Skin of body (tissue), 3 donors: Measurements from ENCODE around the gene APBB3. TPM values are rescaled to one million over a fixed set of nuclear protein-coding genes. Genes with fewer than 3 reads are reported as not detected.
A peak's percentile ranks its signal among the peaks of the same experiment; 100 is the strongest.

ENCODE experiments used
- DNase-seq: peaks from one replicate; lab custom pipeline; 2025; lab: John Stamatoyannopoulos, UW
- small RNA-seq: library from RNA; depleted of rRNA; stranded (forward); fragments of <200 nt; gene quantifications from one replicate; pipeline ENCODE3, GENCODE V24; 2014; ENCODE audit warnings: low replicate concordance
- total RNA-seq: library from RNA; depleted of rRNA; stranded (reverse); fragments of >200 nt; gene quantifications from one replicate; pipeline ENCODE4 v1.2.3, GENCODE V29; 2014

Gene APBB3
- total RNA-seq, 1 donor from 2014 or later, result 14.8 TPM

GRCh38 chr5:140554454-140554853 is 9.9 kb downstream of the APBB3 start:
- DNase-seq, result no peak

- DNase-seq, result no peak
These were observed 10.7 kb downstream of the APBB3 start for GRCh38 chr5:140553657-140554056.

DNA sequence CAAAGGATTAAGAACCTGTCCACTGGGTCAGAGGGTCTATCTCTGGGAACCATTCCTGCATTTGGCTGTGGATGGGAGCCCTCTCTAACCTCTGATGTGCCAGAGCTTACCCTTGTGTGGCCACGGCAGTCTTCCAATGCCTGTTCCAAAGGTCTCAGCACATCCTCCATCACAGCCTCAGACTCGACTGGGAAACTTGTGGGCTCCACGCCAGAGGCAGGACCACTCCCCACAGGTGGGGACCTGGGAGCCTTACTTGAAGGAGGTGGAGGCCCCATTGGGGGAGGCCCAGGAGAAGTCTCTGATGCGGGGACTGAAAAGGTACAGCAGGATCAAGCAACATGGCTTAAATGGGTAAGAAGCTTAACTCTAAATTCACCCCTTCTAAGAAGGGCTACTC is 12.5 kb downstream of the APBB3 start:
- DNase-seq, result no peak

GRCh38 chr5:140550147-140551079 is 14.0 kb downstream of the APBB3 start:
- no peak for DNase-seq

GRCh38 chr5:140549237-140550144 is 14.9 kb downstream of the APBB3 start:
- DNase-seq, result no peak

DNA sequence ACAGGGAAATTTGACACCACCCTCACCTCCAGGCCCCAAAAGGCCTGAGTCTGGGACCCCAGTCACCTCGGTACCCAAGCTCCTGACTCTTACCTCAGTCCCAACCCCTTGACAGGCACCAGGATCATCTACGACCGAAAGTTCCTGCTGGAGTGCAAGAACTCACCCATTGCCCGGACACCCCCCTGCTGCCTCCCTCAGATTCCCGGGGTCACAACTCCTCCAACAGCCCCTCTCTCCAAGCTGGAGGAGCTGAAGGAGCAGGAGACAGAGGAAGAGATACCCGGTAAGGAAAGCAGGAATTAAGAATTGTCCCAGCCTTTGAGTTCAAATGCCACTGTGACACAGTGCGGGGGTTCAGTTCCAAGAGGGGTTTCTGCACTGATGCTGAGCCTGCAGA is 15.6 kb downstream of the APBB3 start:
- no peak for DNase-seq

- DNase-seq, result peak; percentile 21
These were observed 16.1 kb downstream of the APBB3 start for GRCh38 chr5:140548300-140548688.

- DNase-seq, result peak; percentile 95
These were observed 16.7 kb downstream of the APBB3 start, which contains the start of gene EIF4EBP3 for GRCh38 chr5:140547508-140548299. Gene EIF4EBP3, plus strand, starts transcription at chr5:140547662. Its CDS starts 76 bp downstream, at chr5:140547738.

- no peak for DNase-seq
These were observed 17.4 kb downstream of the APBB3 start for GRCh38 chr5:140546851-140547507.

DNA sequence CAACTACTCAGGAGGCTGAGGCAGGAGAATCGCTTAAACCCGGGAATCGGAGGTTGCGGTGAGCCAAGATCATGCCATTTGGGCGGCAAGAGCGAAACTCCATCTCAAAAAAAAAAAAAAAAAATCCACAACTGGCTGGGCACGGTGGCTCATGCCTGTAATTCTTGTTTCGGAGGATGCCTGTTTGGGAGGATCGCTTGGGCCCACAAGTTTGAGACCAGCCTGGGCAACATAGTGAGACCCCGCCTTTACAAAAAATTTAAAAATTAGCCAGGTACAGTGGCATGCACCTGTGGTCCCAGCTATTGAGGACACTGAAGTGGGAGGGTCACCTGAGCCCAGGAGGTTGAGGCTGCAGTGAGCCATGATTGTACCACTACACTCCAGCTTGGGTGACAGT is 18.8 kb downstream of the APBB3 start:
- no peak for DNase-seq

- no peak for DNase-seq
These were observed 19.4 kb downstream of the APBB3 start for GRCh38 chr5:140544986-140545385.

GRCh38 chr5:140542972-140543371 is 21.4 kb downstream of the APBB3 start:
- DNase-seq, result no peak

DNA sequence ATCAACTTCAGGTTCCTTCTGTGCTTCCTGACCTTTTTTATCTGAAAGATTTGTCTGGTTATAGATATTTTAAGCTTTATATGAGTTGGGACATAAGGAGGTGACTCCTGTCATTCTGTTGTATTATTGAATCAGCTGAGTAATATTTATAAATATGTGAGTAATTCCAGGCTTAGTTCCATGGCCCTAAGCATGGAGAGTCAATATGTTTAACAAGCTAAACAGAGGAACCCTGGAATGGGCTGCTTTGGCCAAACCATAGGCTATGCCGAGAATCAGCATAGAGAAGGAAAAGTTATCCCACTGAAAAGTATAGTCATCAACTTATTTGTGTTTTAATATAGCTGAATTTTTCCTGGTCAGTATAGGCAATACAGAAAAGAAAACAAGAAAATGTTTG is 24.2 kb downstream of the APBB3 start:
- DNase-seq, result no peak

DNA sequence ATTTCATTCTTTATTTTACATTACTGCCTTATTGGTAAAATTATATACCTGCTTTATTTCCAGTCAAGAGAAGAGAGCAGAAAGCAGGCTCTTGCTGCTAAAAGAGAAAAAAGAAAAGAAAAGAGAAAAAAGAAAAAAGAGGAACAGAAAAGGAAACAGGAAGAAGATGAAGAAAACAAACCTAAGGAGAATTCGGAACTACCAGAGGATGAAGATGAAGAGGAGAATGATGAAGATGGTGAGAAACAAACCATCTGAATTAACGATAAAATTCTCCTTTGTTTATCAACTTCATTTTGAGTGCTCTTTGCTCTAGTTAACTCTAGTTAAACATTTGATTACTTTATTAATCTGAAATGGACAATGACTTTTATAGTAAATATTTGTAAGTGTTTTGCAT is 40.4 kb downstream of the APBB3 start:
- no peak for DNase-seq

DNA sequence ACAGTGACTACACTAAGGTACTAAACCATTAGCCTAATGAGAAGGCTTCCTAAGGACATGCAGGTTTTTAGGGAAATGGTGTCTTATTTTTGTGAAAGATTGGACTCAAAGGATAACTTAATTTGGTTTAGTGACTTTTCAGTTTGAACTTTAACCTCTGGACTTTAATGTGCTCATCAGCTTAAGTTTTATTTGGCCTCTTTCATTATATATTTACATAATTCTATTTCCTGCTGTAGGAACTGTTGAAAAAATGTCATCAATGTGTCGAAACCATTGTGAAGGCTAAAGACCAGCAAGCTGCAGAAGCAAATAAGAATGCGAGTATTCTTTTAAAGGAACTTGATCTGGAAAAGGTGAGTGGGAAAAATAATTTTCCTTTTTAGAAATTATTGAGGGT is 51.3 kb downstream of the APBB3 start:
- no peak for DNase-seq

GRCh38 chr5:140509898-140510297 is 54.5 kb downstream of the APBB3 start:
- no peak for DNase-seq

Small RNA genes within 50 kb of the gene (small RNA-seq; reads per million reads assigned to genes)
- not detected for gene RF00279
- gene RF00443, result not detected

Other genes starting within 250 kb of the APBB3 start
- gene HBEGF, start 218.0 kb downstream of the APBB3 start, total RNA-seq, result 16.7 TPM
- not detected for gene SLC4A9, start 204.4 kb downstream of the APBB3 start, total RNA-seq
- gene ANKHD1, start 162.8 kb downstream of the APBB3 start, total RNA-seq, result 132 TPM
- gene EIF4EBP3, start 16.9 kb downstream of the APBB3 start, total RNA-seq, result 1.3 TPM
- gene SRA1, start 7.1 kb downstream of the APBB3 start, total RNA-seq, result 14.5 TPM
- gene SLC35A4, start 230 bp upstream of the APBB3 start, total RNA-seq, result 9.5 TPM
- 52.3 TPM for gene CD14, start 68.6 kb upstream of the APBB3 start, total RNA-seq
- 6.5 TPM for gene TMCO6, start 74.9 kb upstream of the APBB3 start, total RNA-seq
- gene NDUFA2, start 83.0 kb upstream of the APBB3 start, total RNA-seq, result 33.9 TPM
- gene IK, start 83.2 kb upstream of the APBB3 start, total RNA-seq, result 51.3 TPM
- 11.8 TPM for gene WDR55, start 100.3 kb upstream of the APBB3 start, total RNA-seq
- gene DND1, start 109.0 kb upstream of the APBB3 start, total RNA-seq, result 0.30 TPM
- 36.9 TPM for gene HARS1, start 126.8 kb upstream of the APBB3 start, total RNA-seq
- 19.6 TPM for gene HARS2, start 126.9 kb upstream of the APBB3 start, total RNA-seq
- 31.4 TPM for gene ZMAT2, start 135.8 kb upstream of the APBB3 start, total RNA-seq
- not detected for gene PCDHA1, start 221.5 kb upstream of the APBB3 start, total RNA-seq
- 0.20 TPM for gene PCDHA2, start 230.3 kb upstream of the APBB3 start, total RNA-seq
- 0.20 TPM for gene PCDHA3, start 236.5 kb upstream of the APBB3 start, total RNA-seq
- gene PCDHA4, start 242.5 kb upstream of the APBB3 start, total RNA-seq, result 0.30 TPM